HG03095 (cell line): ENCODE data around the gene SPATA24.
"Not testable (repeated sequence)": the region's sequence is repeated elsewhere in the genome, so short reads cannot be mapped to it uniquely, and the experiment has no call there.

Experiments
- ATAC-seq: cut with Tn5 transposase; IDR thresholded peaks from one replicate; pipeline ENCODE4 v1.9.1; 2021; ENCODE audit warnings: moderate library complexity; ENCODE audit not compliant: unreplicated experiment

The SPATA24 gene

DNA sequence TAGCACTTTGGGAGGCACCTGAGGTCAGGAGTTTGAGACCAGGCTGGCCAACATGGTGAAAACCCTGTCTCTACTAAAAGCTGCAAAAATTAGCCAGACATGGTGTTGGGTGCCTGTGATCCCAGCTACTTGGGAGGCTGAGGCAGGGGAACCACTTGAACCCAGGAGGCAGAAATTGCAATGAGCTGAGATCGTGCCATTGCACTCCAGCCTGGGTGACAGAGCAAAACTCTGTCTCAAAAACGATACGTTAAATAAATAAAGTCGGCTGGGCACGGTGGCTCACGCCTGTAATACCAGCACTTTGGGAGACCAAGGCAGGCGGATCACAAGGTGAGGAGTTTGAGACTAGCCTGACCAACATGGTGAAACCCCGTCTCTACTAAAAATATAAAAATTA is 48.0 kb downstream of the SPATA24 start:
- not testable (repeated sequence) for ATAC-seq

DNA sequence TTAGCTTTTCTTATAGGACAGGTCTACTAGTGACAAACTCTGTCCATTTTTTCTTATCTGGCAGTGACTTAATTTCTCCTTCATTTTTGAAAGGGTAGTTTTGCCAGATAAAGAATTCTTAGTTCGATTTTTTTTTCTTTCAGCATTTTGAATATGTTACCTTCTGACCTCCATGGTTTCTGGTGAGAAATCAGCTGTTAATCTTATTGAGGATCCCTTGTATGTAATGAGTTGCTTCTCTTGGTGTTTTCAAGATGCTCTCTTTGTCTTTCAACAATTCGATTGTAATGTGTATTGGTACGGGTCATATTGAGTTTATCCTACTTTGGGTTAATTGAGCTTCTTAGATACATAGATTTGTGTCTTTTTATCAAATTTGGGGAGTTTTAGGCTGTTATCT is 49.7 kb downstream of the SPATA24 start:
- ATAC-seq, result no peak

DNA sequence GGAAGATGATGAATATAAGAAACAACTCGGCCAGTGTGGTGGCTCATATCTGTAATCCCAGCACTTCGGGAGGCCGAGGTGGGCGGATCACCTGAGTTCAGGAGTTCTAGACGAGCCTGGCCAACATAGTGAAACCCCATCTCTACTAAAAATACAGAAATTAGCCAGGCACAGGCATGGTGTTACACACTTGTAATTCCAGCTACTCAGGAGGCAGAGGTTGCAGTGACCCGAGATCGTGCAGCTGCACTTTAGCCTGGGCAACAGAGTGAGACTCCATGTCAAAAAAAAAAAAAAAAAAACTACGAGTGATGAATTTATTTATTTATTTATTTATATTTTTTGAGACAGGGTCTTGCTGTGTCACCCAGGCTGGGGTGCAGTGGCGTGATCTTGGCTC is 56.0 kb downstream of the SPATA24 start:
- not testable (repeated sequence) for ATAC-seq
